GM21367 (cell line): Measurements from ENCODE around the gene FYB1.

ENCODE experiments used
- ATAC-seq: cut with Tn5 transposase; IDR thresholded peaks from one replicate; pipeline ENCODE4 v1.9.1; 2021; ENCODE audit not compliant: unreplicated experiment

FYB1 gene

GRCh38 chr5:39121922-39122321, 97.4 kb downstream of the FYB1 start:
- no peak for ATAC-seq

GRCh38 chr5:39121315-39121714, 98.0 kb downstream of the FYB1 start:
- ATAC-seq: no peak

- ATAC-seq: no peak
These were observed 99.3 kb downstream of the FYB1 start for GRCh38 chr5:39120052-39120420.

- ATAC-seq: no peak
These were observed 99.8 kb downstream of the FYB1 start for GRCh38 chr5:39119404-39120051.

GRCh38 chr5:39118638-39119037, 100.7 kb downstream of the FYB1 start:
- ATAC-seq: no peak

- ATAC-seq: no peak
These were observed 102.0 kb downstream of the FYB1 start for GRCh38 chr5:39117401-39117800.

- ATAC-seq: no peak
These were observed 102.8 kb downstream of the FYB1 start for GRCh38 chr5:39116344-39117170.

- ATAC-seq: no peak
These were observed 103.6 kb downstream of the FYB1 start for GRCh38 chr5:39115644-39116343.

GRCh38 chr5:39114155-39114554, 105.2 kb downstream of the FYB1 start:
- ATAC-seq: no peak

GRCh38 chr5:39113354-39113953, 105.9 kb downstream of the FYB1 start:
- ATAC-seq: no peak

GRCh38 chr5:39109606-39110005, 109.8 kb downstream of the FYB1 start:
- ATAC-seq: no peak

- no peak for ATAC-seq
These were observed 110.4 kb downstream of the FYB1 start for GRCh38 chr5:39108987-39109386.

GRCh38 chr5:39107350-39107749, 112.0 kb downstream of the FYB1 start:
- ATAC-seq: no peak

- ATAC-seq: no peak
These were observed 113.0 kb downstream of the FYB1 start for GRCh38 chr5:39106322-39106721.

- no peak for ATAC-seq
These were observed 115.1 kb downstream of the FYB1 start for GRCh38 chr5:39104221-39104620.

GRCh38 chr5:39102684-39103155, 116.6 kb downstream of the FYB1 start:
- no peak for ATAC-seq

GRCh38 chr5:39100851-39101396, 118.4 kb downstream of the FYB1 start:
- ATAC-seq: no peak

GRCh38 chr5:39100301-39100850, 119.0 kb downstream of the FYB1 start:
- no peak for ATAC-seq

GRCh38 chr5:39099831-39100230, 119.5 kb downstream of the FYB1 start:
- ATAC-seq: no peak

- no peak for ATAC-seq
These were observed 126.0 kb downstream of the FYB1 start for GRCh38 chr5:39093352-39093751.
